Activated naive CD4-positive, alpha-beta T cell treated with anti-CD3 and anti-CD28 coated beads for 36 hours (primary cell): Measurements from ENCODE around the gene ACAD8. TPM values are rescaled to one million over a fixed set of nuclear protein-coding genes. Genes with fewer than 3 reads are reported as not detected.

ENCODE experiments used
- CTCF ChIA-PET: fragments of 350-600 bp; sonication (Branson Sonifier 250); formaldehyde crosslinking; loops from one replicate; lab custom pipeline; 2021; ENCODE audit warnings: antibody characterized with exemption; lab: Charles Lee
- DNase-seq: peaks from one replicate; pipeline ENCODE4 v3.0.0-alpha.2; 2020
- H3K27ac Mint-ChIP-seq: one replicate; pipeline ENCODE4 v1.8.0; 2021; ENCODE audit warnings: mild to moderate bottlenecking, mixed read lengths
- H3K27me3 Mint-ChIP-seq: one replicate; pipeline ENCODE4 v1.8.0; 2021; ENCODE audit warnings: low read depth, mixed read lengths
- H3K36me3 Mint-ChIP-seq: one replicate; pipeline ENCODE4 v1.8.0; 2021; ENCODE audit warnings: low read depth, mixed read lengths
- H3K4me1 Mint-ChIP-seq: one replicate; pipeline ENCODE4 v1.8.0; 2021; ENCODE audit warnings: low read depth, mixed read lengths
- H3K4me3 Mint-ChIP-seq: one replicate; pipeline ENCODE4 v1.8.0; 2021; ENCODE audit warnings: mild to moderate bottlenecking, moderate library complexity, mixed read lengths
- H3K9me3 Mint-ChIP-seq: one replicate; pipeline ENCODE4 v1.8.0; 2021; ENCODE audit warnings: mixed read lengths
- intact Hi-C: fragments of 100-400 bp; cut with micrococcal nuclease; formaldehyde crosslinking; loops from one replicate; pipeline ENCODE4 v1.15.1; 2023
- total RNA-seq, 2 experiments: library from RNA; stranded (reverse); gene quantifications; one replicate each; pipeline ENCODE4 v1.2.3, GENCODE V29; 2021

ACAD8 gene
- 10 to 100 TPM; 14.8 to 17.6 TPM for total RNA-seq

- peak; percentile 97 for DNase-seq
- peaks cover 26% of the 10 kb centered on the region for H3K4me1 Mint-ChIP-seq
- intact Hi-C loops, result loop anchor here (1.0 to 5.0 kb wide), 5 partner anchors 22 to 325 kb away; partner anchors contain the start of genes GLB1L2 and VPS26B
- CTCF ChIA-PET, result interaction anchor here (0.9 to 5.6 kb wide), 4 partner anchors 9 to 23 kb away, joined by 3 to 25 read pairs (median 4); partner anchors contain the start of gene GLB1L3
- H3K4me3 Mint-ChIP-seq, result peak within 1 kb of the TSS; percentile 90
- no peaks in the 10 kb centered on the region for H3K27me3 Mint-ChIP-seq
- no peaks in the 10 kb centered on the region for H3K9me3 Mint-ChIP-seq
- peak within 1 kb of the TSS; percentile 54 for H3K27ac Mint-ChIP-seq
- H3K36me3 Mint-ChIP-seq, result peaks cover 7% of the 10 kb centered on the region
These were observed at the start of gene ACAD8, which contains the start of gene THYN1 for GRCh38 chr11:134253188-134253993. Gene ACAD8 (plus strand): TSS chr11:134253568. CDS start chr11:134253601, 33 bp downstream. Gene THYN1 (minus strand): TSS chr11:134253352. CDS start chr11:134252882, 470 bp downstream.

DNA sequence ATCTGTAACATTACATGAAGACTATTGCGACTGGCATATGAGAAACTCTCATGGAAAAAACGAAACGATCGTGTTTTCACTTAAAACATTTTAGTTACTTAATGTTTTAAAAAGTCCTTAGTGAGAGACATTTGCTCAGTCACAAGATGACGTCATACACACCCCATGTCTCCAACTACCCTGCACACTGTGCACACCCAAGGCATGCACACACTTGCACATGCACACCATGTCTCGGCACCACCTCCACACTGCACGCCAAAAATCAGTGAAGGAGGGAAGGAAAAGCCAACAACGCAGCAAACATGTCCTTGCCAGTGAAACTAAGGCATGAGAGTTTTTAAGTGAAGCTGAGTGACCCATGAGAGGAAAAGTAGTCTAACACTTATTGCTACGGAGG, 47.6 kb upstream of the ACAD8 start:
- Mint-ChIP-seq H3K4me3 (no peak overlapping the region), H3K4me1 (peaks cover 1% of the 10 kb centered on the region), H3K9me3 (no peaks in the 10 kb centered on the region), H3K27ac (no peak overlapping the region), H3K36me3 (peaks cover 67% of the 10 kb centered on the region), H3K27me3 (no peaks in the 10 kb centered on the region)
- DNase-seq, result no peak
- CTCF ChIA-PET, result no interaction called here
- intact Hi-C loops, result no loop called here

- intact Hi-C loops, result no loop called here
- Mint-ChIP-seq H3K27ac (no peak overlapping the region), H3K36me3 (peaks cover 65% of the 10 kb centered on the region), H3K27me3 (no peaks in the 10 kb centered on the region), H3K4me3 (no peak overlapping the region), H3K4me1 (peaks cover 1% of the 10 kb centered on the region), H3K9me3 (no peaks in the 10 kb centered on the region)
- no peak for DNase-seq
- CTCF ChIA-PET, result no interaction called here
These were observed 47.2 kb upstream of the ACAD8 start for GRCh38 chr11:134206185-134206584.

- Mint-ChIP-seq H3K9me3 (no peaks in the 10 kb centered on the region), H3K4me3 (no peak overlapping the region), H3K4me1 (peaks cover 6% of the 10 kb centered on the region), H3K27ac (no peak overlapping the region), H3K27me3 (no peaks in the 10 kb centered on the region), H3K36me3 (peaks cover 69% of the 10 kb centered on the region)
- CTCF ChIA-PET, result interaction anchor here (0.8 to 2.0 kb wide), 7 partner anchors 13 to 41 kb away, joined by 3 to 6 read pairs (median 5); partner anchors contain the start of genes NCAPD3 and VPS26B
- peak; percentile 75 for DNase-seq
- intact Hi-C loops, result loop anchor here (1.0 kb wide), 1 partner anchor 17 kb away; the partner anchor contains the start of gene VPS26B
These were observed 45.7 kb upstream of the ACAD8 start for GRCh38 chr11:134207538-134208239.

DNA sequence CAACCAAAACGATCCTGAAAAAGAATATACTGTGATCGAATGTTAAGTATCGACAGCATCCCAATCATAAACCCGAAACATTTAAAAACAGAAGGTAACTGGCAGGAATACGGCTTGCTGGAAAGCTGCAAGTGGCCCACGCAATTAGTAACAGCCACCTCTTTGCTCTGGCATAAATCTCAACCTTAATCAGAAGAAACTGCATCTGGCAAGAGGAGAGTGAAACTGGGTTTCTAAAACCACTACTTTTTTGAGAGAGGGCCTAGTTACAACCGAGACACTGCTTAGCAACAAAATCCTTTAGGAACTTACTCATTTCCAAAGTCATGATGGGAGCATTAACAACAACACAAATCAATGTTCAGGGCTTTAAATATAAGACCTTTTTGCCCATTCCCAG, 37.5 kb upstream of the ACAD8 start:
- Mint-ChIP-seq H3K9me3 (no peaks in the 10 kb centered on the region), H3K4me1 (peaks cover 38% of the 10 kb centered on the region), H3K4me3 (no peak overlapping the region), H3K36me3 (peaks cover 57% of the 10 kb centered on the region), H3K27me3 (no peaks in the 10 kb centered on the region), H3K27ac (no peak overlapping the region)
- CTCF ChIA-PET, result no interaction called here
- DNase-seq, result no peak
- intact Hi-C loops, result no loop called here

- no peaks in the 10 kb centered on the region for H3K27me3 Mint-ChIP-seq
- intact Hi-C loops, result no loop called here
- H3K4me3 Mint-ChIP-seq, result no peak overlapping the region
- H3K4me1 Mint-ChIP-seq, result peaks cover 41% of the 10 kb centered on the region
- H3K9me3 Mint-ChIP-seq, result no peaks in the 10 kb centered on the region
- no peak for DNase-seq
- peaks cover 52% of the 10 kb centered on the region for H3K36me3 Mint-ChIP-seq
- H3K27ac Mint-ChIP-seq, result no peak overlapping the region
- CTCF ChIA-PET, result no interaction called here
These were observed 36.6 kb upstream of the ACAD8 start for GRCh38 chr11:134216816-134217215.

GRCh38 chr11:134223121-134223520, 30.2 kb upstream of the ACAD8 start:
- H3K27me3 Mint-ChIP-seq, result no peaks in the 10 kb centered on the region
- CTCF ChIA-PET, result interaction anchor here (0.5 to 1.4 kb wide), 2 partner anchors 16 to 55 kb away, joined by 3 to 5 read pairs; no protein-coding TSS in a partner anchor
- peak; percentile 37 for DNase-seq

DNA sequence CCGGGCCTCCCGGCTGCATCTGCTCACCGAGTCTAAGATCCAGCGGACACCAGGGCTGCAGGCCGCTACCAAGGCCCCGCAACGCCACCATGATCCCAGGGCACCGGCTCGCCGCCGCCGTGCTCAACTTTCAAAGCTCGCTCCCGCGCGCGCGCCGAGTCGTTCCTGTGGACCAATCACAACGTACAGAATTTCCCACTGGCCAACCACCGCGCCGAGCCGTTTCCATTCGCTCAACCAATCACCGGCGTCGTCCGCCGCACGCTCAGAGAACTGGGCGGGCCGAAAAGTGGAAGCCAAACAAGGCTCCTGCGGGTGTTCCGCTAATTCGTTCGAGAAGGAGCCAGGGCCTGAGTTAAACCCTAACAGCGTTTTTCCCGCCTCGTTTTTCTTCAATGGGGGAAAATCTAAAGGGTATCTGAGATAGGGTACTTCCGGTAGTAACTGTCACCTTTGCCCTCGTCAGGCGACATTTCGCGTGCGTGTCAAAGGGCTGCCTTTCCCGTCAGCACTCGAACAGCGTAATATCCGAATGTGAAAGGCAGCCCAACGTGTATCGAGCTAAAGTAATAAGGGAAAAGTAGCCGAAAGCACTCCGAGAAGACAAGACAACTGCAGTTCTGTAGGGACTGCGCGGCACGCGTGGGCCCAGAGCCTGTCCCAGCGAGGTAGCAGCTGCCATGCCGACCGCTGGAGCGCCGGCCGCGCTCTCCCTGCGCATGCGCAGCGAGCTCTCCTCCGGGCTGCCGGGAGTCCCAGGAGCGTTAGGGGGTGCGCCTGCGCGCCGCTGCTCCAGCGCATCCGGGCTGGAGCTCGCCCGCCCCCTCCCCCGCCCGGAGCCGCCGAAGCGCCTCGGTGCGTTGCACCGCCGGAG, 29.3 kb upstream of the ACAD8 start, which contains the start of the genes NCAPD3 and VPS26B:
Gene NCAPD3 (minus strand): TSS at position 132 of the 874 bp plus-strand sequence. CDS start 41 bp downstream, at position 91.
Gene VPS26B (plus strand): TSS at position 836 of the 874 bp plus-strand sequence. CDS start 452 bp downstream, outside the sequence.
- Mint-ChIP-seq H3K4me1 (peaks cover 59% of the 10 kb centered on the region), H3K4me3 (peak within 1 kb of the TSS; percentile 95), H3K27me3 (no peaks in the 10 kb centered on the region), H3K36me3 (peaks cover 26% of the 10 kb centered on the region), H3K9me3 (no peaks in the 10 kb centered on the region), H3K27ac (peak within 1 kb of the TSS; percentile 97)
- peak; percentile 98 for DNase-seq
- intact Hi-C loops, result loop anchor here (1.0 kb wide), 6 partner anchors 17 to 267 kb away; partner anchors contain the start of genes ACAD8, GLB1L2 and THYN1
- CTCF ChIA-PET, result interaction anchor here (0.5 to 1.5 kb wide), 6 partner anchors 14 to 52 kb away, joined by 3 to 11 read pairs (median 4); partner anchors contain the start of gene GLB1L3

More at GRCh38 chr11:134223121-134223520, 30.2 kb upstream of the ACAD8 start:
- intact Hi-C loops, result no loop called here
- H3K4me3 Mint-ChIP-seq, result peak overlapping the region; percentile 95
- H3K9me3 Mint-ChIP-seq, result no peaks in the 10 kb centered on the region
- H3K27ac Mint-ChIP-seq, result peak overlapping the region; percentile 94
- H3K4me1 Mint-ChIP-seq, result peaks cover 60% of the 10 kb centered on the region
- H3K36me3 Mint-ChIP-seq, result peaks cover 35% of the 10 kb centered on the region

GRCh38 chr11:134224710-134225664, 28.4 kb upstream of the ACAD8 start:
- CTCF ChIA-PET, result interaction anchor here (0.5 to 1.5 kb wide), 7 partner anchors 13 to 51 kb away, joined by 3 to 11 read pairs (median 4); partner anchors contain the start of gene GLB1L3

DNA sequence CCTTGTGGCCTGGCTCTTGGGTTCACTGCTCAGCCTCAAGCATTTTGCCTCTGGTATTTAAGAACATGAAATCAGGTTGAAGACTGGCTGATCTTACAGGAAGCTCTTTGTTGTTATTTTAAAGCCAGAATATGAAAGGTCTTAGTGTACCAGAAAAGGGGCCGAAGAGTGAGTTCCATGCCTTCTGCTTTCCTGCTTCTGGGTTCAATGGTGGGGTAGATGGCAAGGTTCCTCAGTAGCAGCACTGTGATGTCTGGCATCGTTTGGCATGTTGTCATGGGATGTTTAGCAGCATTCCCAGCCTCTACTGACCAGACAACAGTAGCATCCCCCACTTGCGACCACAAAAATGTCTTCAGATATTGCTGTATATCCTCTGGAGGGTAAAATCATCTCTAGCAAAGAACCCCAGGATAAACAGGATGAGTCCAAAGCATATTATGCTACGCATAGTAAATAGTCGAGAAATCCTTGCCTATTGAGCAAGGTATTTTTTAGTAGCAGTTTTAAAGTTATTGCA, 26.5 kb upstream of the ACAD8 start:
- Mint-ChIP-seq H3K9me3 (no peaks in the 10 kb centered on the region), H3K27me3 (no peaks in the 10 kb centered on the region), H3K4me1 (peaks cover 69% of the 10 kb centered on the region), H3K36me3 (peaks cover 14% of the 10 kb centered on the region), H3K27ac (no peak overlapping the region), H3K4me3 (peak overlapping the region; percentile 41)
- DNase-seq, result no peak
- CTCF ChIA-PET, result interaction anchor here (0.7 to 1.2 kb wide), 2 partner anchors 20 to 23 kb away, joined by 3 to 5 read pairs; no protein-coding TSS in a partner anchor
- intact Hi-C loops, result no loop called here

More at GRCh38 chr11:134224710-134225664, 28.4 kb upstream of the ACAD8 start:
- peak overlapping the region; percentile 95 for H3K4me3 Mint-ChIP-seq
- peaks cover 65% of the 10 kb centered on the region for H3K4me1 Mint-ChIP-seq
- H3K27ac Mint-ChIP-seq, result peak overlapping the region; percentile 84
- no peaks in the 10 kb centered on the region for H3K9me3 Mint-ChIP-seq
- H3K27me3 Mint-ChIP-seq, result no peaks in the 10 kb centered on the region
- H3K36me3 Mint-ChIP-seq, result peaks cover 23% of the 10 kb centered on the region
- DNase-seq, result peak; percentile 77
- intact Hi-C loops, result loop anchor here (1.0 kb wide), 7 partner anchors 18 to 296 kb away; partner anchors contain the start of genes ACAD8, GLB1L2 and THYN1
